ENCODE results near the gene CBX3.
"Not testable (repeated sequence)": the region's sequence is repeated elsewhere in the genome, so short reads cannot be mapped to it uniquely, and the experiment has no call there.

The CBX3 gene

GRCh38 chr7:26160896-26161295, 40.6 kb upstream of the CBX3 start:
- Histone ChIP-seq H3K9me3 (replicated peaks; ENCODE audit: low read length) (no peaks in the 10 kb centered on the region), H3K4me2 (ENCODE audit: low read length) (no peak overlapping the region), H3K9ac (ENCODE audit: low read depth, low read length) (no peak overlapping the region), H3K36me3 (ENCODE audit: insufficient read depth, low read length) (no peaks in the 10 kb centered on the region), H3K27me3 (ENCODE audit: control insufficient read depth, insufficient read depth, low read length) (no peaks in the 10 kb centered on the region), H3K4me1 (ENCODE audit: control insufficient read depth, insufficient read depth, low read length) (peaks cover 16% of the 10 kb centered on the region), H3K4me3 (ENCODE audit: low read length) (no peak overlapping the region)

- Histone ChIP-seq H3K4me2 (ENCODE audit: low read length) (no peak overlapping the region), H3K9me3 (replicated peaks; ENCODE audit: low read length) (no peaks in the 10 kb centered on the region), H3K36me3 (ENCODE audit: insufficient read depth, low read length) (no peaks in the 10 kb centered on the region), H3K4me1 (ENCODE audit: control insufficient read depth, insufficient read depth, low read length) (peaks cover 6% of the 10 kb centered on the region), H3K9ac (ENCODE audit: low read depth, low read length) (no peak overlapping the region), H3K4me3 (ENCODE audit: low read length) (no peak overlapping the region), H3K27me3 (ENCODE audit: control insufficient read depth, insufficient read depth, low read length) (no peaks in the 10 kb centered on the region)
Measured at GRCh38 chr7:26162431-26162830, 39.1 kb upstream of the CBX3 start.

- H3K9me3 ChIP-seq (replicated peaks; ENCODE audit: low read length); H3K36me3 ChIP-seq (ENCODE audit: insufficient read depth, low read length); H3K4me2 ChIP-seq (ENCODE audit: low read length); H3K4me1 ChIP-seq (ENCODE audit: control insufficient read depth, insufficient read depth, low read length); H3K27me3 ChIP-seq (ENCODE audit: control insufficient read depth, insufficient read depth, low read length); H3K9ac ChIP-seq (ENCODE audit: low read depth, low read length); H3K4me3 ChIP-seq (ENCODE audit: low read length): not testable (repeated sequence)
Measured at GRCh38 chr7:26163804-26164203, 37.7 kb upstream of the CBX3 start.

DNA sequence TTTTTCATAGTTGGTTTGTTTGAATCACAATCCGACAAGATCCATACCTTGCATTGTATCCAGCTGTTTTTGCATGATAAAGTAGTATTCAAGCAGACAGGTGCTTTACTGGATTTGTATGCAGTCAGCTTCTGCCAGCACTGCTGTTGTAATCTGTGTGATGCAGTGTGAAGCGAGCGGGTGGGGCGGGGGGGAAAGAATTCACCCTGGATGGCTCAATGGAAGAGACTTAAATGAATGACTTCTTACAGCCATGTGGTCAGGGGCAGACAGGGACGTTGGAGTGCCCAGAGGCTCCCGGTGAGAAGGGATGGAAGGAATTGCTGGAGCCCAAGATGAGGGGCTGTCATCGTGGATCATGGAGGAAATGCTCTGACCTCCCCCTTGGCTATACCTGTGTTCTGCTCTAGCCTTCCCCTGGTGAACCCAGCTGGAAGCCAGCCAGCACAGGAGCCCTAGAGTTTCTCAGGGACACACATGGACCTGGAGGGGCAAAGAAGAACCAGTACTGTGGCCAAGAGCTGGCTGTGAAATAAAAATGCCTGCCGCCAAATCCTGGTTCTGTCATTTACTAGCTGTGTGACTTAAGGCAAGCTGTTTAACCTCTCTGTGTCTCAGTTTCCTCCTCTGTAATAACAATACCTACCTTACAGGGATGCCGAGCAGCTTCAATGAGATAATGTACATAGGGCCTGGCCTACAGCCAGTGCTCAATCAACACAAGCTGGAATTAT, 35.4 kb upstream of the CBX3 start:
- Histone ChIP-seq H3K4me3 (ENCODE audit: low read length) (no peak overlapping the region), H3K27me3 (ENCODE audit: control insufficient read depth, insufficient read depth, low read length) (no peaks in the 10 kb centered on the region), H3K9me3 (replicated peaks; ENCODE audit: low read length) (no peaks in the 10 kb centered on the region), H3K36me3 (ENCODE audit: insufficient read depth, low read length) (no peaks in the 10 kb centered on the region), H3K9ac (ENCODE audit: low read depth, low read length) (no peak overlapping the region), H3K4me2 (ENCODE audit: low read length) (no peak overlapping the region), H3K4me1 (ENCODE audit: control insufficient read depth, insufficient read depth, low read length) (no peaks in the 10 kb centered on the region)

GRCh38 chr7:26166684-26167266, 34.8 kb upstream of the CBX3 start:
- no peak overlapping the region for H3K9ac ChIP-seq (ENCODE audit: low read depth, low read length)
- no peak overlapping the region for H3K4me3 ChIP-seq (ENCODE audit: low read length)
- H3K4me1 ChIP-seq (ENCODE audit: control insufficient read depth, insufficient read depth, low read length): no peaks in the 10 kb centered on the region
- H3K4me2 ChIP-seq (ENCODE audit: low read length): no peak overlapping the region
- no peaks in the 10 kb centered on the region for H3K36me3 ChIP-seq (ENCODE audit: insufficient read depth, low read length)
- H3K9me3 ChIP-seq (replicated peaks; ENCODE audit: low read length): no peaks in the 10 kb centered on the region
- no peaks in the 10 kb centered on the region for H3K27me3 ChIP-seq (ENCODE audit: control insufficient read depth, insufficient read depth, low read length)

DNA sequence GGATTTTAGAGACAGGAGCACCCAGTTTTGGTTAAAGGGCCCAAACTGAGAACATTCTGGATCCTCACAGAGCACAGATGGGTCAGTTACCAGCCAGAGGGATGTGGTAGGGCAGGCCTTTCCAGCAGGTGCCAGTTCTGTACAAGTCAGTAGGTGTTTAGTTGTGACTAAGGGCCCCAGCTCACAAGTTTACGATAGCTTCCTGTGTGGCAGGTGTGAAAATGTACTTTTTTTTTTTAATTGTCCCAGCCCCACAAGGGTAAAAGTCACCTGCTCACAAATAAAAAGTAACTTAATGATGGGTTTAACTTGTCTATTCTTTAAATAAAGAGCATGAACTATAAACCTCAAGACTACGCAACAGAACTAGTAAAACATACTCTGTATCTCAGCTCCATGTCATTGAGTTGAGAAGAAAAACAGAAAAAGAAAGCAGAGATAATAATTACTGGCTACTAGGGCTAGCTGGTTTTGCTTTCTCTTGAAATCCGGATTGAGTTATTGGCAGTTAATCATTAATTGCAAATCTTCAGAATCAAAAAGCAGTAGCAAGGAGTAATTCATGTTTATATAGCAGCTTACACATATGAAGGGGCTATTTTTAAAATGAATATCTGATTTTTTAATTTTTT, 34.1 kb upstream of the CBX3 start:
- no peak overlapping the region for H3K9ac ChIP-seq (ENCODE audit: low read depth, low read length)
- no peaks in the 10 kb centered on the region for H3K27me3 ChIP-seq (ENCODE audit: control insufficient read depth, insufficient read depth, low read length)
- no peak overlapping the region for H3K4me3 ChIP-seq (ENCODE audit: low read length)
- H3K4me2 ChIP-seq (ENCODE audit: low read length): no peak overlapping the region
- no peaks in the 10 kb centered on the region for H3K9me3 ChIP-seq (replicated peaks; ENCODE audit: low read length)
- H3K4me1 ChIP-seq (ENCODE audit: control insufficient read depth, insufficient read depth, low read length): no peaks in the 10 kb centered on the region
- H3K36me3 ChIP-seq (ENCODE audit: insufficient read depth, low read length): no peaks in the 10 kb centered on the region

GRCh38 chr7:26168458-26169023, 33.0 kb upstream of the CBX3 start:
- Histone ChIP-seq H3K9me3 (replicated peaks; ENCODE audit: low read length) (no peaks in the 10 kb centered on the region), H3K27me3 (ENCODE audit: control insufficient read depth, insufficient read depth, low read length) (no peaks in the 10 kb centered on the region), H3K4me2 (ENCODE audit: low read length) (no peak overlapping the region), H3K36me3 (ENCODE audit: insufficient read depth, low read length) (no peaks in the 10 kb centered on the region), H3K9ac (ENCODE audit: low read depth, low read length) (no peak overlapping the region), H3K4me3 (ENCODE audit: low read length) (no peak overlapping the region), H3K4me1 (ENCODE audit: control insufficient read depth, insufficient read depth, low read length) (no peaks in the 10 kb centered on the region)

- H3K36me3 ChIP-seq (ENCODE audit: insufficient read depth, low read length): no peaks in the 10 kb centered on the region
- H3K4me2 ChIP-seq (ENCODE audit: low read length): no peak overlapping the region
- no peak overlapping the region for H3K4me3 ChIP-seq (ENCODE audit: low read length)
- no peaks in the 10 kb centered on the region for H3K9me3 ChIP-seq (replicated peaks; ENCODE audit: low read length)
- H3K4me1 ChIP-seq (ENCODE audit: control insufficient read depth, insufficient read depth, low read length): no peaks in the 10 kb centered on the region
- no peaks in the 10 kb centered on the region for H3K27me3 ChIP-seq (ENCODE audit: control insufficient read depth, insufficient read depth, low read length)
- H3K9ac ChIP-seq (ENCODE audit: low read depth, low read length): no peak overlapping the region
Measured at GRCh38 chr7:26169271-26169670, 32.3 kb upstream of the CBX3 start.

DNA sequence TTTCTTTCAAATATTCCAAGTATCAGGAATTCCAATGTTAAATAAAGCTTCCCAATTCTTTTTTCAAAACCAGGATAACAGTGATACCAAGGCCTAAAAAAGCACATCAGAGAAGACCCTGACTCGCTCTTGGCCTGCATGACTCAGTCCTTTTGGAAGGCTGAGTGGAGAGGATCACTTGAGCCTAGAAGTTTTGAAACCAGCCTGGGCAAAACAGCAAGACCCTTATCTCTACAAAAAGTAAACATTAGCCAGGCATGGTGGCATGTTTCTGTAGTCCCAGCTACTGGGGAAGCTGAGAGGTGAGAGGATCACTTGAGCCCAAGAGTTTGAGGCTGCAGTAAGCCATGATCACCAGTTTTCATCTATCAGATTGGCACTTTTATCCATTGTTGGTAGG, 30.9 kb upstream of the CBX3 start:
- Histone ChIP-seq H3K9ac (ENCODE audit: low read depth, low read length) (no peak overlapping the region), H3K4me3 (ENCODE audit: low read length) (no peak overlapping the region), H3K9me3 (replicated peaks; ENCODE audit: low read length) (no peaks in the 10 kb centered on the region), H3K4me1 (ENCODE audit: control insufficient read depth, insufficient read depth, low read length) (no peaks in the 10 kb centered on the region), H3K27me3 (ENCODE audit: control insufficient read depth, insufficient read depth, low read length) (no peaks in the 10 kb centered on the region), H3K4me2 (ENCODE audit: low read length) (no peak overlapping the region), H3K36me3 (ENCODE audit: insufficient read depth, low read length) (no peaks in the 10 kb centered on the region)

GRCh38 chr7:26171601-26172000, 29.9 kb upstream of the CBX3 start:
- no peaks in the 10 kb centered on the region for H3K4me1 ChIP-seq (ENCODE audit: control insufficient read depth, insufficient read depth, low read length)
- no peak overlapping the region for H3K4me2 ChIP-seq (ENCODE audit: low read length)
- H3K9me3 ChIP-seq (replicated peaks; ENCODE audit: low read length): no peaks in the 10 kb centered on the region
- no peak overlapping the region for H3K4me3 ChIP-seq (ENCODE audit: low read length)
- H3K9ac ChIP-seq (ENCODE audit: low read depth, low read length): no peak overlapping the region
- no peaks in the 10 kb centered on the region for H3K27me3 ChIP-seq (ENCODE audit: control insufficient read depth, insufficient read depth, low read length)
- H3K36me3 ChIP-seq (ENCODE audit: insufficient read depth, low read length): no peaks in the 10 kb centered on the region

- Histone ChIP-seq H3K36me3 (ENCODE audit: insufficient read depth, low read length) (no peaks in the 10 kb centered on the region), H3K4me3 (ENCODE audit: low read length) (no peak overlapping the region), H3K27me3 (ENCODE audit: control insufficient read depth, insufficient read depth, low read length) (no peaks in the 10 kb centered on the region), H3K4me2 (ENCODE audit: low read length) (no peak overlapping the region), H3K4me1 (ENCODE audit: control insufficient read depth, insufficient read depth, low read length) (no peaks in the 10 kb centered on the region), H3K9me3 (replicated peaks; ENCODE audit: low read length) (no peaks in the 10 kb centered on the region), H3K9ac (ENCODE audit: low read depth, low read length) (no peak overlapping the region)
Measured at GRCh38 chr7:26172048-26172447, 29.5 kb upstream of the CBX3 start.
